ENCODE results near the gene HS3ST4.

Gene HS3ST4

DNA sequence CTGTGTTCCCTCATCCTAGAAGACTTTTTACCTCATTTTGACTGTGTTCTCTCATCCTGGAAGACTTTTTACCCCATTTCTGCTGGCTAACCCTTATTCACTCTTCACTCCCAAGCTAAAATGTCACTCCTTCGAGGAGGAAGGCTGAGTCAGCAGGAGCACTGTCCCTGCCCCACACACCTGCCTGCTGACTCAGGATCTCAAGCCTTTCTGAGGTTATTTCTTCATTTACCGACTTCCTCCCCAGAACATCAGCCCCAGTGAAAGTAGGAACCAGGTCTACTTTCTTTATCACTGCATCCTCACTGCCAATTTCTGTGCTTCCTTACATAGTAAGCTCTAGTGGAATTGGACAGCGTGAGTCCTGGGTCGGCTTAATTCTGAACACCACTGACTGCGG, 220.6 kb downstream of the HS3ST4 start:
- Histone ChIP-seq H3K4me1 (no peaks in the 10 kb centered on the region), H4K20me1 (no peaks in the 10 kb centered on the region), H3K4me3 (no peak overlapping the region), H3K27me3 (no peaks in the 10 kb centered on the region), H3K36me3 (no peaks in the 10 kb centered on the region), H3K9ac (no peak overlapping the region), H3K27ac (no peak overlapping the region), H3K4me2 (no peak overlapping the region), H3K9me3 (no peaks in the 10 kb centered on the region)
- no peak for TF ChIP-seq Cebpa-rat (IDR thresholded peaks at IDR 0.05)

DNA sequence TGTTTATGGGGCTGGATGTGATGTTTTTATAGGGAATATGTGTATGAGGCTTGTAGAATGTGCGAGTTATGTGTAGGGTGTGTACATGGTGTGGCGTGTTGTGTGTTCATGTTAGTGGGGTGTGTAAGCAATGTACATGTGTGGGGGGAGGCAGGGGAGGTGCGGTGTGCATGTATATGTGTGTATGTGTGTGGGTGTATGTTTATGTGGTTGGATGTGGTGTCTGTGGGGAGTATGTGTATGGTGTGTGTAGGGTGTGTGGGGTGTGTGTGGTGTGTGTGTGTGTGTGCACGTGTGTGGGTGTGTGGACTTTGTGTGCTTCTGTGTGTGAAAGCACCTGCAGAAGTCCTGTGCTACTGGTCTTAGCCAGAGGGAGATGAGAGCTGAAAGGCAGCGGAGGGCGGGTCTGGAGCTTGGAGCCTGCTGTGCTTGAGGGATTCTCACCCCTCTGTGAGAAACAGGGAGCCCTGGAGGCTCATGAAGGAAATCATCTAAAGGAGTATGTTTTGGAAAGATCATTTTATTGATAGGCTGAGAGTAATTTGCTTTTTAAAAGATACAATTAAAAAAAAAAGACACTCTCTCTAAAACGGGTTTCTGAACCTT, 222.7 kb downstream of the HS3ST4 start:
- no peak overlapping the region for H3K9ac ChIP-seq
- no peak for TF ChIP-seq Cebpa-rat (IDR thresholded peaks at IDR 0.05)
- H3K27ac ChIP-seq, result no peak overlapping the region
- H4K20me1 ChIP-seq, result no peaks in the 10 kb centered on the region
- no peak overlapping the region for H3K4me2 ChIP-seq
- H3K4me3 ChIP-seq, result no peak overlapping the region
- no peaks in the 10 kb centered on the region for H3K27me3 ChIP-seq
- no peaks in the 10 kb centered on the region for H3K9me3 ChIP-seq
- no peaks in the 10 kb centered on the region for H3K36me3 ChIP-seq
- H3K4me1 ChIP-seq, result no peaks in the 10 kb centered on the region

DNA sequence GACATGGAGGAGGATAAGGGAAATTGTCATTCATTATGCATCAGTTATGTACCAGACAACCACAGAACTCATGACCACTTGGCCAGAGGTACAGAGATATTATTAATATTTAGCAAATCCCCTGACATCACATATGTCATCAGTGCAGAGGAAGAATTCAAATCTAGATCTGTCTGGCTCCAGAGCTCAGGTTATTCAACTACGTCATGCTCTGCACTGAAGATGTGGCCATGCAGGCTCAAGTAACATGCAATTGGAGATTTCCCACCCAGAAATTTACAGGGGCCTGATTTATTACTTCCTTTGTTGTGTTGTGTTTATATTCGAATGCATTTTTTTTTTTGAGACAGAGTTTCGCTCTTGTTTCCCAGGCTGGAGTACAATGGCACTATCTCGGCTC, 224.3 kb downstream of the HS3ST4 start:
- Histone ChIP-seq H3K27ac (no peak overlapping the region), H3K4me3 (no peak overlapping the region), H3K36me3 (no peaks in the 10 kb centered on the region), H4K20me1 (no peaks in the 10 kb centered on the region), H3K4me2 (no peak overlapping the region), H3K4me1 (no peaks in the 10 kb centered on the region), H3K27me3 (no peaks in the 10 kb centered on the region), H3K9me3 (no peaks in the 10 kb centered on the region), H3K9ac (no peak overlapping the region)
- TF ChIP-seq Cebpa-rat (IDR thresholded peaks at IDR 0.05), result no peak

DNA sequence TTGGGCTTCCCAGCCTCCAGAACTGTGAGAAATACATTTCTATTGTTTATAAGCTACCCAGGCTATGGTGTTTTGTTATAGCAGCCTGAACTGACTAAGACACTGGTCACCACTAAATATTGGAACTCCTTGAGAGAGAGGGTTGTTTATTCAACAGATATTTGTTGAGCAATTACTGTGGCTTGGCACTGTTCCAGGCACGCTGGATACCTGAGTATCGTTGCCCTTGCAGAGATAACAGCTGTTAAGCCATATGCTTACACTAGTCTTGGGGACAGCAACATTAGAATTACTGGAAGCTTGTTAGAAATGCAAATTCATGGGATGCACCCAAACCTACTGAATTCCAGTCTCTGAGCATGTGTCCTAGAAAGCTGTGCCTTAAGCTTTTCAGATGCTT, 230.7 kb downstream of the HS3ST4 start:
- H3K4me3 ChIP-seq, result no peak overlapping the region
- no peaks in the 10 kb centered on the region for H3K9me3 ChIP-seq
- H4K20me1 ChIP-seq, result no peaks in the 10 kb centered on the region
- no peak overlapping the region for H3K27ac ChIP-seq
- H3K4me1 ChIP-seq, result no peaks in the 10 kb centered on the region
- H3K4me2 ChIP-seq, result no peak overlapping the region
- no peaks in the 10 kb centered on the region for H3K36me3 ChIP-seq
- no peak overlapping the region for H3K9ac ChIP-seq
- no peaks in the 10 kb centered on the region for H3K27me3 ChIP-seq
- no peak for TF ChIP-seq Cebpa-rat (IDR thresholded peaks at IDR 0.05)

DNA sequence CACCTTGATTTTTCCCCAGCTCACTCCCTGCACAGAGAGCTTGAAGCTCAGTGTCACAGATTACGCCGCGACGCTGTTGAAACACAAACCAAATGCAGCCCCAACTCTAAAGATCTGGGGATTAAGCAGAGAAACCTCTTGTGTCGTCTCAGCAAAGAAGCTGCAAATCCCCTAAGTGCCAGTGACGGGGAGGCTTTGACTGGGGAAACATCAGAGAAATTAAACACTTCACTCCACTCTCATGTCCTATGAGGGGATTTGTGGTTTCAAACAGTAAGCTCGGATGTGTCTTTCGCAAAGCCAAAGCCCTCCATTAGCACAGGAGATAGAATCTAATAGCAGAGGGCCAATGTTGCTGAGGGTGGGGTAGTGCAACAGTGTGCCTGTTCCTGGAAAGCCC, 233.7 kb downstream of the HS3ST4 start:
- no peaks in the 10 kb centered on the region for H3K36me3 ChIP-seq
- H3K9me3 ChIP-seq, result no peaks in the 10 kb centered on the region
- no peaks in the 10 kb centered on the region for H3K4me1 ChIP-seq
- H3K4me2 ChIP-seq, result no peak overlapping the region
- no peaks in the 10 kb centered on the region for H4K20me1 ChIP-seq
- H3K9ac ChIP-seq, result no peak overlapping the region
- no peak overlapping the region for H3K27ac ChIP-seq
- H3K27me3 ChIP-seq, result no peaks in the 10 kb centered on the region
- no peak overlapping the region for H3K4me3 ChIP-seq
- no peak for TF ChIP-seq Cebpa-rat (IDR thresholded peaks at IDR 0.05)

DNA sequence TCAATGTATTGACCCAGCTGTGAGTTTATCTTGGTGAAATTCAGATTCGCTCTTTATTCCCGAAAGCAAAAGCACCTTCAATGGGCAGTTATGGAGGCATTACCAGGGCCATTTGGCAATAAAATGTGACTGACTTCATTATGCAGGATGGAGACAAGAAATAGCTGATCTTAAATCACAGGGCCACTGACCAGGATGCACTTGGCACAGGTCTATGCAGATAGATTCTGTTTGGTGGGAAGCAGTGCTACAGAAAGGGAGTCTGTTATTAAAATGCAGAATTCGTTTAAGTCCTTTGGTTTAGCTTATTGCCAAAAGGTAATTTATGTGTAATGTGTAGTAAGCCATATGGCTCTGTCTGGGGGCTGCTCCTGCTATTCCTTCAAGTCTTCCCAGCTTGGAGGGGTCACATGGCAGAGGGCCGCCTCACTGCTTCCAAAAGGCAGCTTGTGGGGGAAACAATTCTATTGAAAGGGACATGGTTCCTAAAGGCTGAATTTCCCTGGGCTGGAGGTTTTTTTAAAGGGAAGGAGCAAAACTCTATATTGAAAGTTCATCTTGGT, 239.8 kb downstream of the HS3ST4 start:
- no peaks in the 10 kb centered on the region for H3K4me1 ChIP-seq

DNA sequence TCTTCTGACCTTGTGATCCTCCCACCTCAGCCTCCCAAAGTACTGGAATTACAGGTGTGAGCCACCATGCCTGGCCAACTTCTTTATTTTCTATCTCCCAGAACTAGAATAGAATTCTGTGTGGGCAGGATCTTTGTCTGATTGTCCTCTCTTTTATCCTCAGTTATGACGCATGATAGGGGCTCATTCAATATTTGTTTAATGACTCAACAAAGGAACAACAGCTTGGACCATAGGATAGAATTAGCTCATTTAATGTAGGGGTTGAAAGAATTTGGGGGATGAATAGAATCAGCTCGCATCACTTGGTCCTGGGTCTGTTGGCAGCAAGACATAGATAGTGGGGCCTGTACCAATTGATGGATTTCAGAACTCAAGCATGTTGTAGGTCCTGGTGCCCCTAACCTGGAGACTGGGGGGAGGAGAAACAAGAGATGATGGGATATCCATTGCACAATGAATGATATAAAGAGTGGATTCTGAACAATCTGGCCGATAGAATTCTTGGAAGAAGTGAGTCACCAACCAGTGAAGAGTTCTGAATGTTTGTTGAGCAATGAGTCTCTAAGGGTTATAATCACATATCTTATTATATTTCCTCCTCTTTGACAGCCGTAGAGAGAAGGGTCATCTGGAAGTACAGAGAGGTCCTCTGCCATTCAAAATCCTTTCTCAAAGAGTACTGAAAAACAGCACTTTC, 250.2 kb downstream of the HS3ST4 start:
- no peaks in the 10 kb centered on the region for H3K4me1 ChIP-seq
- H3K27ac ChIP-seq, result no peak overlapping the region
- H3K9ac ChIP-seq, result no peak overlapping the region
- H3K4me2 ChIP-seq, result no peak overlapping the region
- H3K27me3 ChIP-seq, result no peaks in the 10 kb centered on the region
- no peak for TF ChIP-seq Cebpa-rat (IDR thresholded peaks at IDR 0.05)
- H4K20me1 ChIP-seq, result no peaks in the 10 kb centered on the region
- H3K36me3 ChIP-seq, result no peaks in the 10 kb centered on the region
- H3K4me3 ChIP-seq, result no peak overlapping the region
- H3K9me3 ChIP-seq, result peaks cover 18% of the 10 kb centered on the region

More for the DNA sequence above, 239.8 kb downstream of the HS3ST4 start:
- no peak overlapping the region for H3K27ac ChIP-seq
- H4K20me1 ChIP-seq, result no peaks in the 10 kb centered on the region
- H3K9ac ChIP-seq, result no peak overlapping the region
- no peaks in the 10 kb centered on the region for H3K9me3 ChIP-seq
- H3K27me3 ChIP-seq, result no peaks in the 10 kb centered on the region
- no peak overlapping the region for H3K4me3 ChIP-seq
- no peaks in the 10 kb centered on the region for H3K36me3 ChIP-seq
- H3K4me2 ChIP-seq, result no peak overlapping the region
- no peak for TF ChIP-seq Cebpa-rat (IDR thresholded peaks at IDR 0.05)

DNA sequence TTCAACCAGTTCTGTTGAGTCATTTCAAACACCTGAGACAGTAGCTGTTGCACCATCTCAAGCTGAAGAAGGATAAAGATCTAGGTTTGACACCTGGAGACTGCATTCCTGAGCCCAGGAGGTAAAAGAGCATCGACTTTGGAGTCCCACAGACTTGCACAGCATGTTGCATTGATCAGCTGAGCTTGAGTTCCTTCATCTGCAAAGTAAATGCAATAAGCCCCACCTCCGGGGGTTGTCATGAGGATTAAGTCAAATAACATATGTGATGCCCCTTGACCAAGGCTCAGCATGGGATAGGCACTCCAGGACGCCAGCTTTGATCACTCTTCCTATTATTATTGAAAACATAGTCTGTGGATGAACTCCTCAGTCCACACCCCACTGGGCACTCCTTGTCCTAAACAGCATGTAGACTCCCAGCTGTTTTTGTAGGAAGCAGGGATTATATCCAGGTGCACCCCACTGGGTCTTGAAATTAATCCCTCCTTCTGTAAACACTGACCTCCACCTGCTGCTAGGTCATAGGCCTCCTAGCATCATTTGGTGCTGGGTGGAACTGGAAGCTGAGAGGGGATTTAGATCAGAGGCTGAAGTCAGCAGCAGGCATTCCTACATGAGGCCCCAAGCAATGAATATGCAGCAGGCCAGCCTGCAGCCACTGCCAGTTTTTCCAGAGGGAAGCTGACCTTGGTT, 259.0 kb downstream of the HS3ST4 start:
- no peaks in the 10 kb centered on the region for H3K27me3 ChIP-seq
- H3K9me3 ChIP-seq, result no peaks in the 10 kb centered on the region
- H3K9ac ChIP-seq, result no peak overlapping the region
- no peak for TF ChIP-seq Cebpa-rat (IDR thresholded peaks at IDR 0.05)
- no peak overlapping the region for H3K4me2 ChIP-seq
- no peaks in the 10 kb centered on the region for H3K4me1 ChIP-seq
- H3K4me3 ChIP-seq, result no peak overlapping the region
- H3K36me3 ChIP-seq, result no peaks in the 10 kb centered on the region
- no peak overlapping the region for H3K27ac ChIP-seq
- no peaks in the 10 kb centered on the region for H4K20me1 ChIP-seq

DNA sequence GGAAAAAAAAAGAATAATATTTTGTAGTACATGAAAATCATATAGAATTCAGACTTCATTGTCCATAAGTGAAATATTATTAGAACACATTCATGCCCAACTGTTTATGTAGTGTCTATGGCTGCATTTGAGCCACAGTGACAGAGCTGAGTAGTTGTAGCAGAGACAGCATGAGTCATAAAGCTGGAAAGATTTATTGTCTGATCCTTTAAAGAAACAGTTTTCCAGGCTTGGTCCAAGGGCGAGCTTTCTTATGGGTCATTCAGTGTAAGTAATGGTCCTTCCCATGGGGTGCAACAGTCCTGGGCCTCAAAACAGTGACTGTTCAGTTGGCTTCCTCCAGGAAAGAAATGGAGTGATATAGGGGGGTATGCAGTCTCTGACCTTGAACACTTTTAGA, 260.2 kb downstream of the HS3ST4 start:
- H3K4me2 ChIP-seq, result no peak overlapping the region
- no peaks in the 10 kb centered on the region for H3K27me3 ChIP-seq
- no peaks in the 10 kb centered on the region for H3K4me1 ChIP-seq
- TF ChIP-seq Cebpa-rat (IDR thresholded peaks at IDR 0.05), result no peak
- no peaks in the 10 kb centered on the region for H3K36me3 ChIP-seq
- no peak overlapping the region for H3K4me3 ChIP-seq
- H3K27ac ChIP-seq, result no peak overlapping the region
- no peaks in the 10 kb centered on the region for H4K20me1 ChIP-seq
- H3K9ac ChIP-seq, result no peak overlapping the region
- H3K9me3 ChIP-seq, result no peaks in the 10 kb centered on the region

DNA sequence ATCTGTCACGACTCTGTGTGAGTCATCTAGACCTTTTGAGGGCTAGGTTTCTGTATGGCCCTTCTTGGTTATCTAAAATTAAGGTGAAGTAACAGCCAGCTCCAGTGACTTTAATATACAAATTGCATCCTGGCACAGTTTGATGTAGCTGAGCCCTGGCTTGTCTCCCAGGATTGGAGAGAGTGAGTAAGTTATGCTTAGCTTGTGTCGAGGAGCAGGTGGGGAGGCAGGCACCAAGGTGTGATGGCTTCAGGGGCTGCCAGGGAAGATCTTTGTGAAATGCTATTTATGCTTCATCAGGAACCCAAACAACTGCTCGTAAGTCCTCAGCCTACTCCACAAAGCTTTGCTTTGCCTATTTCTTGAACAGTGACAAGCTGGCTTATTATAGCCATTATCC, 261.2 kb downstream of the HS3ST4 start:
- Histone ChIP-seq H3K36me3 (no peaks in the 10 kb centered on the region), H3K9ac (no peak overlapping the region), H3K27me3 (no peaks in the 10 kb centered on the region), H3K4me2 (no peak overlapping the region), H3K9me3 (no peaks in the 10 kb centered on the region), H3K27ac (no peak overlapping the region), H4K20me1 (no peaks in the 10 kb centered on the region), H3K4me3 (no peak overlapping the region), H3K4me1 (no peaks in the 10 kb centered on the region)
- no peak for TF ChIP-seq Cebpa-rat (IDR thresholded peaks at IDR 0.05)

Data from BLaER1 (cell line).